T-helper 2 cell treated with Interferon-gamma antibody and Interleukin-4, amounts not matched to agents 5 μg/mL and 100 μg/mL, for 36 hours (primary cell): ENCODE measurements around the gene TMEM218.

Experiments
- DNase-seq: peaks from one replicate; pipeline ENCODE4 v3.0.0; 2021; ENCODE audit warnings: low spot score
- H3K27ac Mint-ChIP-seq: one replicate; pipeline ENCODE4 v1.8.0; 2021; ENCODE audit warnings: mild to moderate bottlenecking, mixed read lengths
- H3K27me3 Mint-ChIP-seq: one replicate; pipeline ENCODE4 v1.8.0; 2021; ENCODE audit warnings: low read depth, mixed read lengths
- H3K36me3 Mint-ChIP-seq: one replicate; pipeline ENCODE4 v1.8.0; 2021; ENCODE audit warnings: low read depth, mixed read lengths
- H3K4me1 Mint-ChIP-seq: one replicate; pipeline ENCODE4 v1.8.0; 2021; ENCODE audit warnings: low read depth, mixed read lengths
- H3K4me3 Mint-ChIP-seq: one replicate; pipeline ENCODE4 v1.8.0; 2022; ENCODE audit warnings: mild to moderate bottlenecking, moderate library complexity, mixed read lengths
- H3K9me3 Mint-ChIP-seq: one replicate; pipeline ENCODE4 v1.8.0; 2021; ENCODE audit warnings: mixed read lengths

TMEM218 gene

GRCh38 chr11:125141686-125142535 is 30.5 kb upstream of the TMEM218 start:
- Mint-ChIP-seq H3K27me3 (peaks cover 28% of the 10 kb centered on the region), H3K4me3 (no peak overlapping the region), H3K9me3 (no peaks in the 10 kb centered on the region), H3K36me3 (no peaks in the 10 kb centered on the region), H3K27ac (no peak overlapping the region), H3K4me1 (no peaks in the 10 kb centered on the region)
- no peak for DNase-seq

- DNase-seq = no peak
- Mint-ChIP-seq H3K9me3 (no peaks in the 10 kb centered on the region), H3K27ac (no peak overlapping the region), H3K4me3 (no peak overlapping the region), H3K36me3 (no peaks in the 10 kb centered on the region), H3K27me3 (peaks cover 31% of the 10 kb centered on the region), H3K4me1 (no peaks in the 10 kb centered on the region)
Observed at GRCh38 chr11:125141178-125141577, 29.8 kb upstream of the TMEM218 start.

GRCh38 chr11:125140233-125140632 is 28.8 kb upstream of the TMEM218 start:
- Mint-ChIP-seq H3K36me3 (no peaks in the 10 kb centered on the region), H3K4me3 (no peak overlapping the region), H3K27me3 (peaks cover 36% of the 10 kb centered on the region), H3K4me1 (no peaks in the 10 kb centered on the region), H3K9me3 (no peaks in the 10 kb centered on the region), H3K27ac (no peak overlapping the region)
- DNase-seq = no peak

- Mint-ChIP-seq H3K4me3 (no peak overlapping the region), H3K4me1 (no peaks in the 10 kb centered on the region), H3K27me3 (peaks cover 41% of the 10 kb centered on the region), H3K36me3 (no peaks in the 10 kb centered on the region), H3K9me3 (no peaks in the 10 kb centered on the region), H3K27ac (no peak overlapping the region)
- no peak for DNase-seq
Observed at GRCh38 chr11:125139778-125140177, 28.4 kb upstream of the TMEM218 start.

GRCh38 chr11:125138966-125139365 is 27.5 kb upstream of the TMEM218 start:
- peaks cover 43% of the 10 kb centered on the region for H3K27me3 Mint-ChIP-seq
- H3K4me1 Mint-ChIP-seq = no peaks in the 10 kb centered on the region
- DNase-seq = no peak
- H3K27ac Mint-ChIP-seq = no peak overlapping the region
- no peaks in the 10 kb centered on the region for H3K9me3 Mint-ChIP-seq
- no peaks in the 10 kb centered on the region for H3K36me3 Mint-ChIP-seq
- H3K4me3 Mint-ChIP-seq = no peak overlapping the region

- Mint-ChIP-seq H3K36me3 (no peaks in the 10 kb centered on the region), H3K9me3 (no peaks in the 10 kb centered on the region), H3K27me3 (peaks cover 40% of the 10 kb centered on the region), H3K27ac (no peak overlapping the region), H3K4me3 (no peak overlapping the region), H3K4me1 (no peaks in the 10 kb centered on the region)
- no peak for DNase-seq
Observed at GRCh38 chr11:125136001-125136400, 24.6 kb upstream of the TMEM218 start.

- no peak for DNase-seq
- Mint-ChIP-seq H3K27me3 (peaks cover 37% of the 10 kb centered on the region), H3K4me1 (no peaks in the 10 kb centered on the region), H3K36me3 (no peaks in the 10 kb centered on the region), H3K9me3 (no peaks in the 10 kb centered on the region), H3K27ac (no peak overlapping the region), H3K4me3 (no peak overlapping the region)
Observed at GRCh38 chr11:125132596-125132995, 21.2 kb upstream of the TMEM218 start.

- Mint-ChIP-seq H3K4me1 (no peaks in the 10 kb centered on the region), H3K9me3 (no peaks in the 10 kb centered on the region), H3K27ac (no peak overlapping the region), H3K27me3 (peaks cover 39% of the 10 kb centered on the region), H3K36me3 (no peaks in the 10 kb centered on the region), H3K4me3 (no peak overlapping the region)
- no peak for DNase-seq
Observed at GRCh38 chr11:125132071-125132470, 20.6 kb upstream of the TMEM218 start.

- Mint-ChIP-seq H3K36me3 (no peaks in the 10 kb centered on the region), H3K9me3 (no peaks in the 10 kb centered on the region), H3K4me1 (no peaks in the 10 kb centered on the region), H3K4me3 (no peak overlapping the region), H3K27ac (no peak overlapping the region), H3K27me3 (peaks cover 26% of the 10 kb centered on the region)
- DNase-seq = no peak
Observed at GRCh38 chr11:125129316-125129993, 18.0 kb upstream of the TMEM218 start.

- no peaks in the 10 kb centered on the region for H3K9me3 Mint-ChIP-seq
Observed at GRCh38 chr11:125128450-125128849, 17.0 kb upstream of the TMEM218 start.

GRCh38 chr11:125124618-125124992 is 13.2 kb upstream of the TMEM218 start:
- no peak overlapping the region for H3K27ac Mint-ChIP-seq
- peaks cover 27% of the 10 kb centered on the region for H3K27me3 Mint-ChIP-seq
- no peak for DNase-seq
- H3K9me3 Mint-ChIP-seq = no peaks in the 10 kb centered on the region
- H3K4me3 Mint-ChIP-seq = no peak overlapping the region
- no peaks in the 10 kb centered on the region for H3K36me3 Mint-ChIP-seq
- H3K4me1 Mint-ChIP-seq = no peaks in the 10 kb centered on the region

More at GRCh38 chr11:125128450-125128849, 17.0 kb upstream of the TMEM218 start:
- DNase-seq = no peak
- no peak overlapping the region for H3K4me3 Mint-ChIP-seq
- H3K4me1 Mint-ChIP-seq = no peaks in the 10 kb centered on the region
- H3K27ac Mint-ChIP-seq = no peak overlapping the region
- H3K36me3 Mint-ChIP-seq = no peaks in the 10 kb centered on the region
- H3K27me3 Mint-ChIP-seq = peaks cover 27% of the 10 kb centered on the region

- Mint-ChIP-seq H3K9me3 (no peaks in the 10 kb centered on the region), H3K4me3 (no peak overlapping the region), H3K27ac (no peak overlapping the region), H3K27me3 (peaks cover 26% of the 10 kb centered on the region), H3K36me3 (no peaks in the 10 kb centered on the region), H3K4me1 (no peaks in the 10 kb centered on the region)
- no peak for DNase-seq
Observed at GRCh38 chr11:125123947-125124617, 12.7 kb upstream of the TMEM218 start.

GRCh38 chr11:125123194-125123946 is 11.9 kb upstream of the TMEM218 start:
- no peaks in the 10 kb centered on the region for H3K36me3 Mint-ChIP-seq
- H3K4me1 Mint-ChIP-seq = no peaks in the 10 kb centered on the region
- H3K4me3 Mint-ChIP-seq = no peak overlapping the region
- no peak for DNase-seq
- peaks cover 28% of the 10 kb centered on the region for H3K27me3 Mint-ChIP-seq
- H3K9me3 Mint-ChIP-seq = no peaks in the 10 kb centered on the region
- no peak overlapping the region for H3K27ac Mint-ChIP-seq
